Liver (tissue), 3 donors: ENCODE data around the gene PPM1B.

Experiments
- CTCF ChIP-seq: fragments of 150-350 bp; IDR thresholded peaks from 2 replicates; pipeline ENCODE4 v1.5.1; 2017; ENCODE audit warnings: improper control_type of control experiment, low read depth, low read length; ENCODE audit not compliant: missing input control
- EGR1 ChIP-seq, 2 donors: IDR thresholded peaks; 2 replicates each; pipeline ENCODE4 v1.6.1; 2016 to 2018; ENCODE audit warnings: antibody characterized with exemption in 2 of 2, low read depth in 2 of 2
- GABPA ChIP-seq, 2 donors: IDR thresholded peaks in 1 of 2; conservative IDR thresholded peaks in 1 of 2; 2 replicates each; pipeline ENCODE4 v1.6.1; 2016; ENCODE audit warnings: antibody characterized with exemption in 2 of 2, mild to moderate bottlenecking in 1 of 2, moderate library complexity in 1 of 2
- RAD21 ChIP-seq, 2 donors: IDR thresholded peaks; 2 replicates each; pipeline ENCODE4 v1.6.1; 2016; ENCODE audit warnings: antibody characterized with exemption in 2 of 2, mild to moderate bottlenecking in 2 of 2
- SP1 ChIP-seq: IDR thresholded peaks from 2 replicates; pipeline ENCODE4 v1.6.1; 2018; ENCODE audit warnings: antibody characterized with exemption, mild to moderate bottlenecking
- YY1 ChIP-seq: IDR thresholded peaks from 2 replicates; pipeline ENCODE4 v1.6.1; 2016; ENCODE audit warnings: antibody characterized with exemption, mild to moderate bottlenecking
- TF ChIP-seq, protein P1 (sequence below): IDR thresholded peaks from 2 replicates; pipeline ENCODE4 v1.6.1; 2016; ENCODE audit warnings: antibody characterized with exemption
- TF ChIP-seq, protein P2 (sequence below): IDR thresholded peaks from 2 replicates; pipeline ENCODE4 v1.6.1; 2016; ENCODE audit warnings: antibody characterized with exemption
- donor health status: healthy.
- donor health status: healthy.

GRCh38 chr2:44155666-44156446 is 12.8 kb upstream of the PPM1B start:
- TF ChIP-seq CTCF = no peak
- TF ChIP-seq, protein P1, sequence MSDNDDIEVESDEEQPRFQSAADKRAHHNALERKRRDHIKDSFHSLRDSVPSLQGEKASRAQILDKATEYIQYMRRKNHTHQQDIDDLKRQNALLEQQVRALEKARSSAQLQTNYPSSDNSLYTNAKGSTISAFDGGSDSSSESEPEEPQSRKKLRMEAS = no peak
- TF ChIP-seq YY1 = no peak
- TF ChIP-seq SP1 = no peak
- TF ChIP-seq GABPA (IDR thresholded peaks at IDR 0.05 in 1 of 2, conservative IDR thresholded peaks at IDR 0.05 in 1 of 2) = no peak
- TF ChIP-seq, protein P2, sequence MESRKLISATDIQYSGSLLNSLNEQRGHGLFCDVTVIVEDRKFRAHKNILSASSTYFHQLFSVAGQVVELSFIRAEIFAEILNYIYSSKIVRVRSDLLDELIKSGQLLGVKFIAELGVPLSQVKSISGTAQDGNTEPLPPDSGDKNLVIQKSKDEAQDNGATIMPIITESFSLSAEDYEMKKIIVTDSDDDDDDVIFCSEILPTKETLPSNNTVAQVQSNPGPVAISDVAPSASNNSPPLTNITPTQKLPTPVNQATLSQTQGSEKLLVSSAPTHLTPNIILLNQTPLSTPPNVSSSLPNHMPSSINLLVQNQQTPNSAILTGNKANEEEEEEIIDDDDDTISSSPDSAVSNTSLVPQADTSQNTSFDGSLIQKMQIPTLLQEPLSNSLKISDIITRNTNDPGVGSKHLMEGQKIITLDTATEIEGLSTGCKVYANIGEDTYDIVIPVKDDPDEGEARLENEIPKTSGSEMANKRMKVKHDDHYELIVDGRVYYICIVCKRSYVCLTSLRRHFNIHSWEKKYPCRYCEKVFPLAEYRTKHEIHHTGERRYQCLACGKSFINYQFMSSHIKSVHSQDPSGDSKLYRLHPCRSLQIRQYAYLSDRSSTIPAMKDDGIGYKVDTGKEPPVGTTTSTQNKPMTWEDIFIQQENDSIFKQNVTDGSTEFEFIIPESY = no peak
- no peak for TF ChIP-seq RAD21 (IDR thresholded peaks at IDR 0.05)
- TF ChIP-seq EGR1 (IDR thresholded peaks at IDR 0.05; ENCODE audit: low read depth in 2 of 2) = no peak
